ENCODE results near the gene ATP2A1. TPM values are rescaled to one million over a fixed set of nuclear protein-coding genes. Genes with fewer than 3 reads are reported as not detected.

Gene ATP2A1
- polyA plus RNA-seq = 1 to 10 TPM in 3 of 4 donors, under 1 TPM in 1; 0.90 to 4.2 (median 3.0) TPM
- long read RNA-seq, donor 1 = 0 reads
- long read RNA-seq, donor 2 = 0 reads
- long read RNA-seq, donor 3, partial matches to known transcripts = 5 of 5 reads
- long read RNA-seq, donor 3, other reads (novel, unspliced or antisense) = 0 of 5 reads
- long read RNA-seq, donor 4 = 0 reads
- long read RNA-seq, donor 5, partial matches to known transcripts = 20 of 20 reads
- long read RNA-seq, donor 5, other reads (novel, unspliced or antisense) = 0 of 20 reads
- long read RNA-seq, donor 6 = 0 reads
- long read RNA-seq, donor 7, partial matches to known transcripts = 10 of 10 reads
- long read RNA-seq, donor 7, other reads (novel, unspliced or antisense) = 0 of 10 reads
- long read RNA-seq, donor 8 = 0 reads
- long read RNA-seq, donor 9 = 0 reads
- long read RNA-seq, donor 10 = 0 reads

- DNase-seq (no peak), FAIRE-seq (no peak)
- H3K36me3 ChIP-seq (ENCODE audit: control insufficient read depth in 3 of 3, insufficient read depth in 2 of 3, low read depth in 1 of 3, low read length in 3 of 3) = peaks cover 0 to 38% (median 4%) of the 10 kb centered on the region in 3 donors
- peaks cover 5 to 20% (median 8%) of the 10 kb centered on the region in 3 donors for H3K4me1 ChIP-seq (ENCODE audit: control insufficient read depth in 3 of 3, insufficient read depth in 2 of 3, low read depth in 1 of 3, low read length in 2 of 3)
- 67 to 78% (median 75%) methylated on average over 25 of the region's 25 CpGs for WGBS, 3 donors
- peaks cover 0 to 21% (median 0%) of the 10 kb centered on the region in 3 donors for H3K27me3 ChIP-seq (ENCODE audit: control insufficient read depth in 3 of 3, insufficient read depth in 3 of 3, low read length in 3 of 3)
- no peak within 1 kb of the TSS for H3K27ac ChIP-seq (ENCODE audit: low read depth in 1 of 3, low read length in 2 of 3)
- H3K9me3 ChIP-seq (ENCODE audit: control insufficient read depth in 2 of 2, insufficient read depth in 1 of 2, low read depth in 1 of 2, low read length in 1 of 2) = no peaks in the 10 kb centered on the region
- peak within 1 kb of the TSS in 2 of 3 donors; percentile 46 to 59 for H3K4me3 ChIP-seq (ENCODE audit: low read depth in 1 of 3, low read length in 3 of 3)
Measured at GRCh38 chr16:28878083-28878926, at the start of gene ATP2A1. TSS of gene ATP2A1 (plus strand) at chr16:28878488. CDS start at chr16:28878672, 184 bp downstream.

DNA sequence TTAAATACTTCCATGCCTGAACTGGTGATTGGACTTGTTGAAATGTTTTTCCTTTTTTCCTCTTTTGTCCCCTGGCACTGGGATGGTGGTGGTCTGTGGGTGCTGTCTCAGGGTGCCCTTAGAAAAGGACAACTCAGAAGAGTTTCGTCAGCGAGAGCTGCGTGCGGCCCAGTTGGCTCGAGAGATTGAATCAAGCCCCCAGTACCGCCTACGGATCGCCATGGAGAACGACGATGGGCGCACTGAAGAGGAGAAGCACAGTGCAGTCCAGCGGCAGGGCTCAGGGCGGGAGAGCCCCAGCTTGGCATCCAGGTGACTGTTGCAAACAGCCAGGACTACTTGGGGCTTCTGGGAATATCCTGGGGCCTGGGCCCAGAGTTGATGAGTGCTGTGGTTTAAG, 48.5 kb upstream of the ATP2A1 start:
- Histone ChIP-seq H3K9me3 (ENCODE audit: control insufficient read depth in 2 of 2, insufficient read depth in 1 of 2, low read depth in 1 of 2, low read length in 1 of 2) (no peaks in the 10 kb centered on the region), H3K27ac (ENCODE audit: low read depth in 1 of 3, low read length in 2 of 3) (no peak overlapping the region), H3K4me3 (ENCODE audit: low read depth in 1 of 3, low read length in 3 of 3) (no peak overlapping the region), H3K4me1 (ENCODE audit: control insufficient read depth in 3 of 3, insufficient read depth in 2 of 3, low read depth in 1 of 3, low read length in 2 of 3) (peaks cover 0 to 10% (median 0%) of the 10 kb centered on the region in 3 donors), H3K36me3 (ENCODE audit: control insufficient read depth in 3 of 3, insufficient read depth in 2 of 3, low read depth in 1 of 3, low read length in 3 of 3) (peaks cover 23 to 87% (median 51%) of the 10 kb centered on the region in 3 donors), H3K27me3 (ENCODE audit: control insufficient read depth in 3 of 3, insufficient read depth in 3 of 3, low read length in 3 of 3) (no peaks in the 10 kb centered on the region)
- no peak for DNase-seq
- WGBS, 3 donors = 95 to 96% (median 96%) methylated on average over 13 of the region's 13 CpGs
- FAIRE-seq = no peak

GRCh38 chr16:28830531-28830930, 47.8 kb upstream of the ATP2A1 start:
- H3K9me3 ChIP-seq (ENCODE audit: control insufficient read depth in 2 of 2, insufficient read depth in 1 of 2, low read depth in 1 of 2, low read length in 1 of 2) = no peaks in the 10 kb centered on the region
- peaks cover 0 to 2% (median 0%) of the 10 kb centered on the region in 3 donors for H3K4me1 ChIP-seq (ENCODE audit: control insufficient read depth in 3 of 3, insufficient read depth in 2 of 3, low read depth in 1 of 3, low read length in 2 of 3)
- FAIRE-seq = no peak
- H3K4me3 ChIP-seq (ENCODE audit: low read depth in 1 of 3, low read length in 3 of 3) = no peak overlapping the region
- no peak overlapping the region for H3K27ac ChIP-seq (ENCODE audit: low read depth in 1 of 3, low read length in 2 of 3)
- no peaks in the 10 kb centered on the region for H3K27me3 ChIP-seq (ENCODE audit: control insufficient read depth in 3 of 3, insufficient read depth in 3 of 3, low read length in 3 of 3)
- peaks cover 31 to 88% (median 53%) of the 10 kb centered on the region in 3 donors for H3K36me3 ChIP-seq (ENCODE audit: control insufficient read depth in 3 of 3, insufficient read depth in 2 of 3, low read depth in 1 of 3, low read length in 3 of 3)
- WGBS, 3 donors = 89 to 91% (median 90%) methylated on average over 13 of the region's 13 CpGs
- DNase-seq = no peak

DNA sequence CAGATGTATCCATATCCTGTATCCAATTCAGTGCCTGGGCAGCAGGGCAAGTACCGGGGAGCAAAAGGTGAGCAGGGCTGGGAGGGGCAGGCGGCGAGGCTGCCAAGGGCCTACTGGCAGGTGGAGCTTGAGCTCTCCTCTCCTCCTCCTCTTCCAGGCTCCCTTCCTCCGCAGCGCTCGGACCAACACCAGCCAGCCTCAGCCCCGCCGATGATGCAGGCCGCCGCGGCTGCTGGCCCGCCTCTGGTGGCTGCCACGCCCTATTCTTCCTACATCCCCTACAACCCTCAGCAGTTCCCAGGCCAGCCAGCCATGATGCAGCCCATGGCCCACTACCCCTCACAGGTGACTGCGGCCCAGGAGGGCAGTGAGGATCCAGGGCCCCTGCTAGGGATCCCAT, 43.9 kb upstream of the ATP2A1 start:
- 89 to 100% (median 98%) methylated on average over 6 to 14 of the region's 14 CpGs for WGBS, 3 donors
- H3K36me3 ChIP-seq (ENCODE audit: control insufficient read depth in 3 of 3, insufficient read depth in 2 of 3, low read depth in 1 of 3, low read length in 3 of 3) = peaks cover 43 to 87% (median 52%) of the 10 kb centered on the region in 3 donors

DNA sequence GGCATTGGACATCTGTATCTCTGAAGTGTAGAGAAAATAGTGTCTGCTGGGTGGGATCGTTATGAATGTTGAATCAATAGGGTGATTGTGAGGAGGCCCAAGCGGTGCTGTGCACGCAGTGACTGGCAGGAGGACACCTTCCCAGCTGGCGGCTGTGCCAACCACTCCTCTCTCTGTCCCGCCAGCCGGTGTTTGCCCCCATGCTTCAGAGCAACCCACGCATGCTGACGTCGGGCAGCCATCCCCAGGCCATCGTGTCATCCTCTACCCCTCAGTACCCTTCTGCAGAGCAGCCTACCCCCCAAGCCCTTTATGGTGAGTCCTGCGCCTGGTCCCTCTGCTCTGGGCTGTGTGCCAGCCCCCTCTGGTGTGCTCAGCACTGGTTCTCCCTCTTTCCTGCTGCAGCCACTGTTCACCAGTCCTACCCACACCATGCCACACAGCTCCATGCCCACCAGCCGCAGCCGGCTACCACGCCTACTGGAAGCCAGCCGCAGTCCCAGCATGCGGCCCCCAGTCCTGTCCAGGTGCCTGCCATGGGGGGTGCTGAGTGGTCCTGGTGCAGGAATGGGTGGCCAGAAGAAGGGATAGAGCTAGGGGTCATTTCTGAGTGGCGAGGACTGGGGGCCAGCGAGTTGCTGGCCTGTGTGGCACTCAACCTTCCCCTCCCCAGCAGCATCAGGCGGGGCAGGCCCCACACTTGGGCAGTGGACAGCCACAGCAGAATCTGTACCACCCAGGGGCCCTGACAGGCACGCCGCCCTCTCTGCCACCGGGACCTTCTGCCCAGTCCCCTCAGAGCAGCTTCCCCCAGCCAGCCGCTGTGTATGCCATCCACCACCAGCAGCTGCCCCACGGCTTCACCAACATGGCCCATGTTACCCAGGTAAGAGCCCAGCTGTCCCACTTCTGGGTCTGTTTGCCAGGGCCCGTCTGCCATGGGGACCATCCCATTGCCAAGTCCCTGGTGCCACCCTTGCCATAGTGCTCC, 43.1 kb upstream of the ATP2A1 start:
- Histone ChIP-seq H3K9me3 (ENCODE audit: control insufficient read depth in 2 of 2, insufficient read depth in 1 of 2, low read depth in 1 of 2, low read length in 1 of 2) (no peaks in the 10 kb centered on the region), H3K4me1 (ENCODE audit: control insufficient read depth in 3 of 3, insufficient read depth in 2 of 3, low read depth in 1 of 3, low read length in 2 of 3) (no peaks in the 10 kb centered on the region), H3K36me3 (ENCODE audit: control insufficient read depth in 3 of 3, insufficient read depth in 2 of 3, low read depth in 1 of 3, low read length in 3 of 3) (peaks cover 42 to 81% (median 46%) of the 10 kb centered on the region in 3 donors), H3K27ac (ENCODE audit: low read depth in 1 of 3, low read length in 2 of 3) (no peak overlapping the region), H3K27me3 (ENCODE audit: control insufficient read depth in 3 of 3, insufficient read depth in 3 of 3, low read length in 3 of 3) (no peaks in the 10 kb centered on the region), H3K4me3 (ENCODE audit: low read depth in 1 of 3, low read length in 3 of 3) (no peak overlapping the region)
- DNase-seq = no peak
- 91 to 95% (median 95%) methylated on average over 21 to 25 of the region's 25 CpGs for WGBS, 3 donors
- no peak for FAIRE-seq

More for the DNA sequence above, 43.9 kb upstream of the ATP2A1 start:
- FAIRE-seq (no peak), DNase-seq (no peak)
- no peak overlapping the region for H3K4me3 ChIP-seq (ENCODE audit: low read depth in 1 of 3, low read length in 3 of 3)
- no peaks in the 10 kb centered on the region for H3K4me1 ChIP-seq (ENCODE audit: control insufficient read depth in 3 of 3, insufficient read depth in 2 of 3, low read depth in 1 of 3, low read length in 2 of 3)
- no peak overlapping the region for H3K27ac ChIP-seq (ENCODE audit: low read depth in 1 of 3, low read length in 2 of 3)
- no peaks in the 10 kb centered on the region for H3K27me3 ChIP-seq (ENCODE audit: control insufficient read depth in 3 of 3, insufficient read depth in 3 of 3, low read length in 3 of 3)
- no peaks in the 10 kb centered on the region for H3K9me3 ChIP-seq (ENCODE audit: control insufficient read depth in 2 of 2, insufficient read depth in 1 of 2, low read depth in 1 of 2, low read length in 1 of 2)

DNA sequence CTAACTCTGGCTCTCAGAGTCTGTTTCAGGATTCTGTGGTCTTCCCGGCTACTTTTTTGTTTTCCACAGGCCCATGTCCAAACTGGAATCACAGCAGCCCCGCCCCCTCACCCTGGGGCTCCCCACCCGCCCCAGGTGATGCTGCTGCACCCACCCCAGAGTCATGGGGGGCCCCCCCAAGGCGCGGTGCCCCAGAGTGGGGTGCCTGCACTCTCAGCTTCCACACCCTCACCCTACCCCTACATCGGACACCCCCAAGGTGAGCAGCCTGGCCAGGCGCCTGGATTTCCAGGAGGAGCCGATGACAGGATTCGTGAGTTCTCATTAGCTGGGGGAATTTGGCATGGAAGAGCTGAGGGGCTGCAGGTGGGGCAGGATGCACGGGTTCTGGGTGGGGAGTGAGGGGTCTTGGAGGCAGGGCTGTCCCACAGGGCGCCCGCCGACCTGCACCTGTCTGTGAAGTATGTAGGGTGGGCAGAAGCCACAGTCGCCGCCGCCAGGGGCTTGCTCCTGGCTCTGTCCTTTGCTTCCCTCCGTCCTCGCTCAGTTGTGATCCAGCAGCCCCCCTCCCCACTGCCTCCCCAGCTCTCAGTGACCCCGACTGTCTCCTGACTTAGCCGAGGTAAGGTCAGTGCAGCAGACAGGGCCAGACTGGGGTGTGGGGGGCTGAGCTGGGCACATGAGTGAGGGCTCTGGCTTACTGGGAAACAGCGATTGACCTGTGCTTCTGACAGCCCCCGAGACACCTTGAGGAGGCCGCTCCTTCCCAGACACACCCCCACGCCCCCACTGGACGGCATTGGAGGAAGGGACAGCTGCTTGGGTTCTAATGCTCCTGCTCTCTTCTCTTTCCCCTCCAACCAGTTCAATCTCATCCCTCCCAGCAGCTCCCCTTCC, 42.2 kb upstream of the ATP2A1 start:
- Histone ChIP-seq H3K27me3 (ENCODE audit: control insufficient read depth in 3 of 3, insufficient read depth in 3 of 3, low read length in 3 of 3) (no peaks in the 10 kb centered on the region), H3K4me3 (ENCODE audit: low read depth in 1 of 3, low read length in 3 of 3) (no peak overlapping the region), H3K27ac (ENCODE audit: low read depth in 1 of 3, low read length in 2 of 3) (no peak overlapping the region), H3K4me1 (ENCODE audit: control insufficient read depth in 3 of 3, insufficient read depth in 2 of 3, low read depth in 1 of 3, low read length in 2 of 3) (no peaks in the 10 kb centered on the region), H3K36me3 (ENCODE audit: control insufficient read depth in 3 of 3, insufficient read depth in 2 of 3, low read depth in 1 of 3, low read length in 3 of 3) (peaks cover 39 to 73% (median 39%) of the 10 kb centered on the region in 3 donors), H3K9me3 (ENCODE audit: control insufficient read depth in 2 of 2, insufficient read depth in 1 of 2, low read depth in 1 of 2, low read length in 1 of 2) (no peaks in the 10 kb centered on the region)
- DNase-seq (no peak), FAIRE-seq (no peak)
- WGBS, 3 donors = 90 to 92% (median 91%) methylated on average over 23 to 25 of the region's 25 CpGs

- Histone ChIP-seq H3K4me3 (ENCODE audit: low read depth in 1 of 3, low read length in 3 of 3) (no peak overlapping the region), H3K27me3 (ENCODE audit: control insufficient read depth in 3 of 3, insufficient read depth in 3 of 3, low read length in 3 of 3) (no peaks in the 10 kb centered on the region), H3K36me3 (ENCODE audit: control insufficient read depth in 3 of 3, insufficient read depth in 2 of 3, low read depth in 1 of 3, low read length in 3 of 3) (peaks cover 34 to 67% (median 39%) of the 10 kb centered on the region in 3 donors), H3K4me1 (ENCODE audit: control insufficient read depth in 3 of 3, insufficient read depth in 2 of 3, low read depth in 1 of 3, low read length in 2 of 3) (no peaks in the 10 kb centered on the region), H3K9me3 (ENCODE audit: control insufficient read depth in 2 of 2, insufficient read depth in 1 of 2, low read depth in 1 of 2, low read length in 1 of 2) (no peaks in the 10 kb centered on the region), H3K27ac (ENCODE audit: low read depth in 1 of 3, low read length in 2 of 3) (no peak overlapping the region)
- DNase-seq (no peak), FAIRE-seq (no peak)
- 86 to 89% (median 89%) methylated on average over 8 of the region's 8 CpGs for WGBS, 3 donors
Measured at GRCh38 chr16:28836761-28837064, 41.6 kb upstream of the ATP2A1 start.
